Measurements from ENCODE around the gene CHRDL2.

Gene CHRDL2

DNA sequence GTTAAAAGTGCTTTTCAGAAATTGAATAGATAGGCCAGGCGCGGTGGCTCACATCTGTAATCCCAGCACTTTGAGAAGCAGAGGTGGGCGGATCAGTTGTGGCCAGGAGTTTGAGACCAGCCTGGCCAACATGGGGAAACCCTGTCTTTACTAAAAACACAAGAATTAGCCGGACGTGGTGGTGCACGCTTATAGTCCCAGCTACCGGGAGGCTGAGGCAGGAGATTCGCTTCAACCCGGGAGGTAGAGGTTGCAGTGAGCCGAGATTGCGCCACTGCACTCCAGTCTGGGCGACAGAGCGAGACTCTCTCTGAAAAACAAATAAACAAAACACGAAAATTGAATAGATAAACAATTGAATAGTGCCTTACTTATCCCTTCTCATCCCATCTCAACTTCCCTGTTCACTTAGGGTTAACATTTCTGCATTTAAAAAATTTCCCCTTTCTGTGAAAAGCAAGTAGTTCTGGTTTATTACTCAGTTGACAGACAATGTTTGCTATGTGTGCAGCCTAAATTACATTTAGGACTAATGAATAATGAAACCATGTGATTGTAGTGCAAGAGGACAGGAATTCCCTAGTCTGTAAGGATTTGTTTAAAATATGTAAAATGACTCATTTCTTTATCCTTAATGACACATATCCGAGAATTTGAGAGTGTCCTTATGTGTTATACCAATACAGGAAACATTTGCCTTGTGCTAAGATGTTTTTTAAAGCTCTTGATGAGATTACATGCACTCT lies 23.5 kb upstream of the CHRDL2 start:
- TF ChIP-seq, protein P1, sequence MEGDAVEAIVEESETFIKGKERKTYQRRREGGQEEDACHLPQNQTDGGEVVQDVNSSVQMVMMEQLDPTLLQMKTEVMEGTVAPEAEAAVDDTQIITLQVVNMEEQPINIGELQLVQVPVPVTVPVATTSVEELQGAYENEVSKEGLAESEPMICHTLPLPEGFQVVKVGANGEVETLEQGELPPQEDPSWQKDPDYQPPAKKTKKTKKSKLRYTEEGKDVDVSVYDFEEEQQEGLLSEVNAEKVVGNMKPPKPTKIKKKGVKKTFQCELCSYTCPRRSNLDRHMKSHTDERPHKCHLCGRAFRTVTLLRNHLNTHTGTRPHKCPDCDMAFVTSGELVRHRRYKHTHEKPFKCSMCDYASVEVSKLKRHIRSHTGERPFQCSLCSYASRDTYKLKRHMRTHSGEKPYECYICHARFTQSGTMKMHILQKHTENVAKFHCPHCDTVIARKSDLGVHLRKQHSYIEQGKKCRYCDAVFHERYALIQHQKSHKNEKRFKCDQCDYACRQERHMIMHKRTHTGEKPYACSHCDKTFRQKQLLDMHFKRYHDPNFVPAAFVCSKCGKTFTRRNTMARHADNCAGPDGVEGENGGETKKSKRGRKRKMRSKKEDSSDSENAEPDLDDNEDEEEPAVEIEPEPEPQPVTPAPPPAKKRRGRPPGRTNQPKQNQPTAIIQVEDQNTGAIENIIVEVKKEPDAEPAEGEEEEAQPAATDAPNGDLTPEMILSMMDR (IDR thresholded peaks at IDR 0.05) = no peak

DNA sequence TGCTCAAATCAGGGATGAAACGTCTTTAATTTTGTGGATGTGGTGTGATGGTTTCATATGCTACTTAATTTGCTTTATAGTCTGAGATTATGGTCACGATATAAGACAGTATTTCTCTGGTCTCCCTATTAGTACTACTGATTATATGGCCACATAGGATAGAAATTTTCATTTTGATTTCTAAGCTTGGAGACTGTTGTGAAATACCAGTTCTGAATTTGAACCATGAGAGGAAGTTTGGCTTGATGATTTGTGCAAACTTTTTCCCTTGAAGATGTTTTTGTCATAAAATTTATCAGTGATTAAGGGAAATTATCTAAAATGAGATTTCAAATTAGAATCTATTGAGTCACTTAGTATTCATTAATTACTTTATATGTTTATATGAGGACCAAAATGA lies 20.1 kb upstream of the CHRDL2 start:
- TF ChIP-seq, protein P1 (IDR thresholded peaks at IDR 0.05) = no peak

DNA sequence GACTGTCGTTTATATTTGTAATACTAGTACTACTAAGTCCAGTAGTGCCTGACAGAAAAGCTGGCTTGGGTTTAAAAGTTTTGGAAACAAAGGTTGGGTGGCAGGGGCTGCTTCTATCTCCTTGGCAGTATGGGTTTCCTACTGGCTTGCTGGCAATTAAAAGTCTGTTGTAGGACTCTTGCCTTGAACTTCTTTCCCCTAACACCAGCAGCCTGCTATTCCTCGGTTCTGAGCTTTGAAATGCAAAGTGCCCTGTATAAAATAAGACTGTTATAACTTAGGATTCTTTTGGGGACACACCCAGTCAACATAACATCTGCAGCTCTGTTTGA lies 18.7 kb upstream of the CHRDL2 start:
- TF ChIP-seq, protein P1 (IDR thresholded peaks at IDR 0.05) = no peak

DNA sequence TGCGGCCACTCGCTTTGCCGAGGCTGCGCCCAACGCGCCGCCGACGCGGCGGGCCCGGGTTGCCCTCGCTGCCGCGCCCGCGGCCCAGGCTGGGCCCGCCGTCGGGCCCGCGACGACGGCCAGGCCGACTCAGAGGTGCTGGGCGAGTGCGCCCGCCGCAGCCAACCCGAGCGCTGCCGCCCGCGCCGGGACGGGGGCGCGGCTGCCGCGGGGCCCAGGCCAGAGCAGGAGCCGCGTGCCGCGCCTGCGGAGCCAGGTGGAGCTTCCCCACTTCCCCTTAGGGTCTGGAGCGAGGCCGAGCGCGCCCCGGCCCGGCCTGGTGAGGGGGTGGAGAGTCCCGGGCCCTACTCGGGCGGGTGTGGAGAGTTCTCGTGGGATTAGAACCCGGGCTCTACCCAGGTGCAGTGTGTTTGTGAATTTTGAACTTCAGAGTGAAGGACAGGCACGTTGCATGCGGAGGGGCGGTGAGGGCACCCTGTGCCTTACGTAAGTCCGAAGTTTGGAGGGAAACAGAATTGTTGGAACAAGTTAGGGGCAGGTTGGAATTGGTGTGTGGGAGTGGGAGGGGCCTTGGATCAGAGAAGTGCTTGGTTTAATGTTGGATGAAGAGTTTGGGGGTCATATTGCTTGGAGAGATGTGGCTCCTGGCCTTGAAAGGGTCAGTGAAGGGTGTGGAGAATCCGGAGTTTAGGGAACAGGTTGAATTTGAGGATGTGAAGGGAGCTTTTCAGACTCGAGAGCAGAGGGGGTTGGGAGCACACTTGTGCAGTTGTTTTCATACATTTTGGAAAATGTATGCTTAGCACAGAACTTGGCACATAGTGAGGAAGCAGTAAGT lies 18.1 kb upstream of the CHRDL2 start:
- TF ChIP-seq, protein P1 (IDR thresholded peaks at IDR 0.05) = no peak

DNA sequence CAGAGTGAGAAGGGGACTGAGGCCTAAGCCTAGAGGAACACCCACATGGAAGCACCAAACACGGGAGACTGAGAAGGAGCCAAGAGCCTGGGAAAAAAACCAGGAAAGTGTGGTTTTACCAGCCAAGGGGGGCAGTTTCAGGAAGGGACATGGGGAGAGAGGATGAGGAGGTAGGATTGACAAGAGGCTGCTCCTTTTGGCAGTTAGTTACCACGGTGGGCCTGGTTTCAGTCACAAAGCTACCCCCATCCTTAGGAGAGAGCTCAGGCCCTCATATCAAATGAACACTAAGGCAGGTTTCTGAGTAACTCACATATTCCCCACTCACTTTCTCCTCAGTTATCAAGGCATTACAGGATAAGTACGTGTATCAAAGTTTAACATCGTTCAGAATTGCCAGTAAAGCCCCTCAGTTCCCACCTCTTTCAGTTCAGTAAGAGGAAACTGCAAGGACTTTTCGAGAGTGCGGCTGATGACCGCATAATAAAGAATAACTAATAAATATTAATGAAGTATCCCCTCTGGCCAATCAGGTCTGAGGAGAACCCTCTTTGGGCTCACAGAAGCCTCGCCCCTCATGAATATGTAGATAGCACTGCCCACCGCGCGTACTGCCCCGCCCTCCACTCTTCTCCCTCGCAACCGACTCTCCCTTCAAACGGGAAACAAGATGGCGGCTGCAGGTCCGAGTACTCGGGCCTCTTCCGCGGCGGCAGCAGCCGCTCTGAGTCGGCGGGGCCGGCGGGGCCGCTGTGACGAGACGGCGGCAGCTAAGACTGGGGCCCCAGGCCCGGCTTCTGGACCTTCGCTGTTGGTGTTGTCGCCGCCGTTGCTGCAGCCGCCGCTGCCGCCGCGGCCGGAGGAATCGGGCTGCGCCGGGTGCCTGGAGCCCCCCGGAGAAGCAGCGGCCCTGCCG lies 17.2 kb upstream of the CHRDL2 start, which contains the start of gene RNF169:
Gene RNF169 (plus strand): TSS at position 639 of the 916 bp plus-strand sequence. CDS start 32 bp downstream, at position 671.
- TF ChIP-seq, protein P1 (IDR thresholded peaks at IDR 0.05) = no peak

DNA sequence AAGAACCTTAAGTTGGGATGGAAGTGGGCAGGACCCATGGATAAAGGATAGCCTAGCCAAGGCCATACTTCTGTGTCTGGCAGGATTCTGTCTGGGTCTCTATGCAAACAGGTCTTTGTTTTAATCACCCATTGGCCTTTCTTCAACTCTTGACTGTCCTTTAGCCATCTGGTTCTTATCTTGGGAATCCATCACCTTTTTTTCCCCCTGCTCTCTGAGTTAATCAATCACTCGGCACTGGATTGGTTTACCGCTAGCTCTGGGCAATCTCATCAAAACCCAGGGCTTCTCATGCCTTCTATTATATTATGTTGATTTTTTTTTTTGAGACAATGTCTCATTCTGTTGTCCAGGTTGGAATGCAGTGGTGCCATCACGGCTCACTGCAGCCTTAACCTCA lies 15.6 kb upstream of the CHRDL2 start:
- TF ChIP-seq, protein P1 (IDR thresholded peaks at IDR 0.05) = no peak

DNA sequence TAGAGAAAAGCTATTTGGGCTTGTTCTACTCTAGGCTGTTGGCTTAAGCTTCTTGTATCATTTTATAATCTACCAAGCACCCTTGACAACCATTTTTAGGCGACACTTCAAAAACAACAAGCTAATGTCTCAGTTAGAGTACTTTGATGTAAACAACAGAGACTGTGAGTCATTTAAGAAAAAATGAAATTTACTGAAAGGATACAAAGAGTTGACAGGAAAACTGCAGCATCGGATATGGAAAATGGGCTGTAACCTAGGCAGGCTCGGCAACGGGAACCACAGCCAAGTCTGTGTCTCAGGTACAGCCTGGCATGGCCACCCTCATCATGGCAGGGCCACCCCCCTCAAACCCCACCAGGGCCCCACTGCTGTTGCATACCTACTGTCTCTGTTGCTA lies 13.1 kb upstream of the CHRDL2 start:
- TF ChIP-seq, protein P1 (IDR thresholded peaks at IDR 0.05) = no peak

Measured in LNCAP (cell line).